ENCODE data around the gene PSME3.

PSME3 gene

GRCh38 chr17:42832934-42833766 is at the start of gene PSME3 (continued):
- TF ChIP-seq ELK4 (IDR thresholded peaks at IDR 0.05; ENCODE audit: borderline replicate concordance, low read depth, low read length) (no peak; the same call in 1 of the 2 replicates), ZSCAN16 (tag by site-specific recombination; IDR thresholded peaks at IDR 0.05) (no peak), ZNF549 (tag by site-specific recombination; IDR thresholded peaks at IDR 0.05) (no peak), ZNF555 (tag by site-specific recombination; conservative IDR thresholded peaks at IDR 0.05) (no peak), ZNF544 (tag by site-specific recombination; IDR thresholded peaks at IDR 0.05) (no peak), ZNF677 (tag by site-specific recombination; IDR thresholded peaks at IDR 0.05) (no peak), ZNF157 (tag by site-specific recombination; IDR thresholded peaks at IDR 0.05) (no peak), ZNF792 (tag by site-specific recombination; IDR thresholded peaks at IDR 0.05) (no peak), ZNF658 (tag by site-specific recombination; IDR thresholded peaks at IDR 0.05) (no peak), ZNF645 (tag by site-specific recombination; IDR thresholded peaks at IDR 0.05) (no peak), ZNF324 (tag by site-specific recombination; IDR thresholded peaks at IDR 0.05) (peak; percentile 63), ZBTB6 (tag by site-specific recombination; IDR thresholded peaks at IDR 0.05) (no peak), ZNF24 (tag by site-specific recombination; IDR thresholded peaks at IDR 0.05) (peak; percentile 70; the same call in 1 of the 2 replicates), ZIC2 (tag by site-specific recombination; IDR thresholded peaks at IDR 0.05) (peak; percentile 89), PBX3 (CRISPR knock-in tag; IDR thresholded peaks at IDR 0.05) (peak; percentile 86), YY2 (tag by site-specific recombination; IDR thresholded peaks at IDR 0.05) (no peak; the same call in none of the 2 replicates), AEBP2 (tag by site-specific recombination; IDR thresholded peaks at IDR 0.05; ENCODE audit: borderline replicate concordance) (no peak), ZNF140 (tag by site-specific recombination; IDR thresholded peaks at IDR 0.05) (no peak)
- TF ChIP-seq, protein P1, sequence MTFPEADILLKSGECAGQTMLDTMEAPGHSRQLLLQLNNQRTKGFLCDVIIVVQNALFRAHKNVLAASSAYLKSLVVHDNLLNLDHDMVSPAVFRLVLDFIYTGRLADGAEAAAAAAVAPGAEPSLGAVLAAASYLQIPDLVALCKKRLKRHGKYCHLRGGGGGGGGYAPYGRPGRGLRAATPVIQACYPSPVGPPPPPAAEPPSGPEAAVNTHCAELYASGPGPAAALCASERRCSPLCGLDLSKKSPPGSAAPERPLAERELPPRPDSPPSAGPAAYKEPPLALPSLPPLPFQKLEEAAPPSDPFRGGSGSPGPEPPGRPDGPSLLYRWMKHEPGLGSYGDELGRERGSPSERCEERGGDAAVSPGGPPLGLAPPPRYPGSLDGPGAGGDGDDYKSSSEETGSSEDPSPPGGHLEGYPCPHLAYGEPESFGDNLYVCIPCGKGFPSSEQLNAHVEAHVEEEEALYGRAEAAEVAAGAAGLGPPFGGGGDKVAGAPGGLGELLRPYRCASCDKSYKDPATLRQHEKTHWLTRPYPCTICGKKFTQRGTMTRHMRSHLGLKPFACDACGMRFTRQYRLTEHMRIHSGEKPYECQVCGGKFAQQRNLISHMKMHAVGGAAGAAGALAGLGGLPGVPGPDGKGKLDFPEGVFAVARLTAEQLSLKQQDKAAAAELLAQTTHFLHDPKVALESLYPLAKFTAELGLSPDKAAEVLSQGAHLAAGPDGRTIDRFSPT (tag by site-specific recombination; IDR thresholded peaks at IDR 0.05) = no peak
- TF ChIP-seq, protein P2, sequence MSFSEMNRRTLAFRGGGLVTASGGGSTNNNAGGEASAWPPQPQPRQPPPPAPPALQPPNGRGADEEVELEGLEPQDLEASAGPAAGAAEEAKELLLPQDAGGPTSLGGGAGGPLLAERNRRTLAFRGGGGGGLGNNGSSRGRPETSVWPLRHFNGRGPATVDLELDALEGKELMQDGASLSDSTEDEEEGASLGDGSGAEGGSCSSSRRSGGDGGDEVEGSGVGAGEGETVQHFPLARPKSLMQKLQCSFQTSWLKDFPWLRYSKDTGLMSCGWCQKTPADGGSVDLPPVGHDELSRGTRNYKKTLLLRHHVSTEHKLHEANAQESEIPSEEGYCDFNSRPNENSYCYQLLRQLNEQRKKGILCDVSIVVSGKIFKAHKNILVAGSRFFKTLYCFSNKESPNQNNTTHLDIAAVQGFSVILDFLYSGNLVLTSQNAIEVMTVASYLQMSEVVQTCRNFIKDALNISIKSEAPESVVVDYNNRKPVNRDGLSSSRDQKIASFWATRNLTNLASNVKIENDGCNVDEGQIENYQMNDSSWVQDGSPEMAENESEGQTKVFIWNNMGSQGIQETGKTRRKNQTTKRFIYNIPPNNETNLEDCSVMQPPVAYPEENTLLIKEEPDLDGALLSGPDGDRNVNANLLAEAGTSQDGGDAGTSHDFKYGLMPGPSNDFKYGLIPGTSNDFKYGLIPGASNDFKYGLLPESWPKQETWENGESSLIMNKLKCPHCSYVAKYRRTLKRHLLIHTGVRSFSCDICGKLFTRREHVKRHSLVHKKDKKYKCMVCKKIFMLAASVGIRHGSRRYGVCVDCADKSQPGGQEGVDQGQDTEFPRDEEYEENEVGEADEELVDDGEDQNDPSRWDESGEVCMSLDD (tag by site-specific recombination; IDR thresholded peaks at IDR 0.05) = peak; percentile 94
- TF ChIP-seq, protein P3, sequence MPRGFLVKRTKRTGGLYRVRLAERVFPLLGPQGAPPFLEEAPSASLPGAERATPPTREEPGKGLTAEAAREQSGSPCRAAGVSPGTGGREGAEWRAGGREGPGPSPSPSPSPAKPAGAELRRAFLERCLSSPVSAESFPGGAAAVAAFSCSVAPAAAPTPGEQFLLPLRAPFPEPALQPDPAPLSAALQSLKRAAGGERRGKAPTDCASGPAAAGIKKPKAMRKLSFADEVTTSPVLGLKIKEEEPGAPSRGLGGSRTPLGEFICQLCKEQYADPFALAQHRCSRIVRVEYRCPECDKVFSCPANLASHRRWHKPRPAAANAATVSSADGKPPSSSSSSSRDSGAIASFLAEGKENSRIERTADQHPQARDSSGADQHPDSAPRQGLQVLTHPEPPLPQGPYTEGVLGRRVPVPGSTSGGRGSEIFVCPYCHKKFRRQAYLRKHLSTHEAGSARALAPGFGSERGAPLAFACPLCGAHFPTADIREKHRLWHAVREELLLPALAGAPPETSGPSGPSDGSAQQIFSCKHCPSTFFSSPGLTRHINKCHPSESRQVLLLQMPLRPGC (tag by site-specific recombination; IDR thresholded peaks at IDR 0.05) = 0 out of 2 replicates have a peak, but pooled peaks have one; percentile 12
- TF ChIP-seq, protein P4, sequence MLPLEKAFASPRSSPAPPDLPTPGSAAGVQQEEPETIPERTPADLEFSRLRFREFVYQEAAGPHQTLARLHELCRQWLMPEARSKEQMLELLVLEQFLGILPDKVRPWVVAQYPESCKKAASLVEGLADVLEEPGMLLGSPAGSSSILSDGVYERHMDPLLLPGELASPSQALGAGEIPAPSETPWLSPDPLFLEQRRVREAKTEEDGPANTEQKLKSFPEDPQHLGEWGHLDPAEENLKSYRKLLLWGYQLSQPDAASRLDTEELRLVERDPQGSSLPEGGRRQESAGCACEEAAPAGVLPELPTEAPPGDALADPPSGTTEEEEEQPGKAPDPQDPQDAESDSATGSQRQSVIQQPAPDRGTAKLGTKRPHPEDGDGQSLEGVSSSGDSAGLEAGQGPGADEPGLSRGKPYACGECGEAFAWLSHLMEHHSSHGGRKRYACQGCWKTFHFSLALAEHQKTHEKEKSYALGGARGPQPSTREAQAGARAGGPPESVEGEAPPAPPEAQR (tag by site-specific recombination; IDR thresholded peaks at IDR 0.05) = no peak
